RWPE2 (cell line): ENCODE results near the gene PADI1.

Experiments used
- ATAC-seq: fragments of 200-7000 bp; cut with Tn5 transposase; 3 replicates; pipeline ENCODE4 v1.9.1; 2021; ENCODE audit warnings: low read depth
- DNase-seq: peaks from one replicate; pipeline ENCODE4 v3.0.0-alpha.2; 2020; ENCODE audit warnings: low spot score
- H3K27ac ChIP-seq: fragments of 450-650 bp; 2 replicates; pipeline ENCODE4 v1.5.1; 2017; ENCODE audit warnings: mild to moderate bottlenecking; ENCODE audit not compliant: poor library complexity, severe bottlenecking
- H3K27me3 ChIP-seq: fragments of 250-450 bp; sonication (Bioruptor Pico); 2 replicates; pipeline ENCODE4 v1.5.1; 2021; ENCODE audit warnings: mild to moderate bottlenecking, moderate library complexity; ENCODE audit not compliant: insufficient read depth, poor library complexity, severe bottlenecking
- H3K36me3 ChIP-seq: fragments of 250-450 bp; sonication (Bioruptor Pico); 2 replicates; pipeline ENCODE4 v1.5.1; 2020; ENCODE audit warnings: low read depth, mild to moderate bottlenecking, moderate library complexity
- H3K4me1 ChIP-seq: fragments of 250-450 bp; sonication (Bioruptor Pico); 2 replicates; pipeline ENCODE4 v1.5.1; 2021; ENCODE audit warnings: mild to moderate bottlenecking, moderate library complexity; ENCODE audit not compliant: insufficient read depth, poor library complexity, severe bottlenecking
- H3K4me3 ChIP-seq: fragments of 250-450 bp; sonication (Bioruptor Pico); 2 replicates; pipeline ENCODE4 v1.5.1; 2021; ENCODE audit warnings: mild to moderate bottlenecking, moderate library complexity; ENCODE audit not compliant: severe bottlenecking
- H3K9me3 ChIP-seq: fragments of 250-450 bp; sonication (Bioruptor Pico); 2 replicates; pipeline ENCODE4 v1.5.1; 2021; ENCODE audit warnings: mild to moderate bottlenecking, moderate library complexity; ENCODE audit not compliant: severe bottlenecking
- TF ChIP-seq, protein P1 (sequence below): fragments of 450-650 bp; IDR thresholded peaks from one replicate; pipeline ENCODE4 v1.5.1; 2017; ENCODE audit warnings: mild to moderate bottlenecking, moderate library complexity; ENCODE audit not compliant: poor library complexity, severe bottlenecking

The PADI1 gene

DNA sequence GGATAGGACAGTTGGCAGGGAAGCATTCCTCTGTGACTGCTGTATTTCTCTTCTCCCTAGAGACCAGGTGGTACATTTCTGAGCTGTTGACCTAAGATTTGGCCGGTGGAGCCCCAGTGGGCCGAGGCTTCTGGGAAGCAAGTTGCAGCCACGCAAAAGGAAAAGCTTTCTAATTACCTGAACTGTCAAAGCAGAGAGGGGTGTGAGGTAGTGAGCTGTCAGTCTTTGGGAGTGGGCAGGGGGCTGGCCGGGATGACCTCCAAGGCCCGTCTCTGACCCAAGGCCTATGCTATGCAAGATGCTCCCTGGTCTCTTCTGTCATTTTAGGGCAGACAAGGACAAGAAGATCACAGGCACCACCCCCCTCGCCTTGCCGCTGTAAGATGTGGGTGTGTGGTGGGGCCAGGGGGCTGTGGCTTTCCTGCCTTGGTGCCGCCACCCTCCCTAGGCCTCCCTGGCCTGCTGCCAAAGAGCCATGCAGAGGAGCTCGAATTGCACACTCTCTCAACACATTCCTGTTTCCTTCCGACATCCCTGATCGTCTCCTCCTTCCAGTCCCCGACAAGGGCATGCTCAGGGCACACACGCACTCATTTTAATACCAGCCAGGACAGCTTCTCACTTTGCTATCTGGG, 7.7 kb downstream of the PADI1 start:
- H3K4me1 ChIP-seq = peaks cover 67% of the 10 kb centered on the region
- TF ChIP-seq, protein P1, sequence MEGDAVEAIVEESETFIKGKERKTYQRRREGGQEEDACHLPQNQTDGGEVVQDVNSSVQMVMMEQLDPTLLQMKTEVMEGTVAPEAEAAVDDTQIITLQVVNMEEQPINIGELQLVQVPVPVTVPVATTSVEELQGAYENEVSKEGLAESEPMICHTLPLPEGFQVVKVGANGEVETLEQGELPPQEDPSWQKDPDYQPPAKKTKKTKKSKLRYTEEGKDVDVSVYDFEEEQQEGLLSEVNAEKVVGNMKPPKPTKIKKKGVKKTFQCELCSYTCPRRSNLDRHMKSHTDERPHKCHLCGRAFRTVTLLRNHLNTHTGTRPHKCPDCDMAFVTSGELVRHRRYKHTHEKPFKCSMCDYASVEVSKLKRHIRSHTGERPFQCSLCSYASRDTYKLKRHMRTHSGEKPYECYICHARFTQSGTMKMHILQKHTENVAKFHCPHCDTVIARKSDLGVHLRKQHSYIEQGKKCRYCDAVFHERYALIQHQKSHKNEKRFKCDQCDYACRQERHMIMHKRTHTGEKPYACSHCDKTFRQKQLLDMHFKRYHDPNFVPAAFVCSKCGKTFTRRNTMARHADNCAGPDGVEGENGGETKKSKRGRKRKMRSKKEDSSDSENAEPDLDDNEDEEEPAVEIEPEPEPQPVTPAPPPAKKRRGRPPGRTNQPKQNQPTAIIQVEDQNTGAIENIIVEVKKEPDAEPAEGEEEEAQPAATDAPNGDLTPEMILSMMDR = no peak
- no peaks in the 10 kb centered on the region for H3K27me3 ChIP-seq
- no peak overlapping the region for H3K4me3 ChIP-seq
- H3K36me3 ChIP-seq = no peaks in the 10 kb centered on the region
- H3K27ac ChIP-seq = peak overlapping the region; percentile 91
- ATAC-seq (peak; percentile 20), DNase-seq (peak; percentile 84)
- H3K9me3 ChIP-seq = no peaks in the 10 kb centered on the region

DNA sequence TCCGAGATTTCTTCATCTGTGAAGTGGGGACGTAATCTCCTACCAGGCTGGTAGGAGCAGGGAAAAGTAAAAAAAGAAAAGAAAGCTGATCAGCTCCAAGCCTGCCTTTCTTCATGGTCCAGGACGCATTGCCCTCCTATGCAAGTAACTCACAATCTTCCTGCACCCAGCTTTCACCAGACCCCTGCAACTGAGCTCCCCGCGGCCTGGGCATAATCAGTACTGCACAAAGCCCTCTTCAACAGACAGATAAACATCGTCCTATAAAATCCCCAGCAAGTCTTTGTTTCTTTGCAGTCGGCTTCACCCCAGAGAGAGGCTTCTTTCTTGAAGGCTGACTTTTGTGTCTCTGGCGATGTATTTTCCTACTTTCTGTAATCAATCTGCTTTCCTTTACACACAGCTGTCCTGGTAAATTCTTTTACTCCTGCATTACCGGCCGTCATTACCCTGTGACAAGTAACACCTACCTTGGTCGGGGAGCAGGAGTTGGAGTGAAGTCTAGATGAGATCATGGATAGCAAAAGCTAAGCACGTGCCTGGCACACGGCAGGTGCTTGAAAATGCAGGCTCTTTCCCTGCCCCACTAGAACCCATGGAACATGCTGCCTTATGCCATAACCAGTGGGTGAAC, 8.3 kb downstream of the PADI1 start:
- TF ChIP-seq, protein P1 = no peak
- Histone ChIP-seq H3K27ac (peak overlapping the region; percentile 91), H3K4me1 (peaks cover 61% of the 10 kb centered on the region), H3K4me3 (no peak overlapping the region), H3K36me3 (no peaks in the 10 kb centered on the region), H3K27me3 (no peaks in the 10 kb centered on the region), H3K9me3 (no peaks in the 10 kb centered on the region)
- DNase-seq (no peak), ATAC-seq (no peak)

DNA sequence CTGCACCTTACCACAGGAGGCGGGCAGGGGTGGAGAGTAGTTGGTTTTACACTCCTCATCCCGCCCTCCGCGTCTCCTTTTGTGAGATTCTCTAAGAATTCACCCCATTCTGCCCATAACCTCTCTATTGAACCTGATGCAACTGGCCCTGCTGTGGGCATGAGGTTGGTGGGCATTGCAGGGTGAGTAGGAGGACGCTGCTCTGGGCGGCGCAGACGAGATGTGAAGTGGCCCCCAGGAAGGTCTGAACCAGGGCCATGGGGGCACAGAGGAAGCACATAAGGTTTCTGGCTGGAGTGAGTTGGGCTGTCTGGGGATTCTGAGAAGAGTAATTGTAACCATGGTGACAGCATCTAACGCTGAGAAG, 8.8 kb downstream of the PADI1 start:
- Histone ChIP-seq H3K4me3 (no peak overlapping the region), H3K27ac (peak overlapping the region; percentile 91), H3K9me3 (no peaks in the 10 kb centered on the region), H3K36me3 (no peaks in the 10 kb centered on the region), H3K27me3 (no peaks in the 10 kb centered on the region), H3K4me1 (peaks cover 58% of the 10 kb centered on the region)
- TF ChIP-seq, protein P1 = no peak
- ATAC-seq (no peak), DNase-seq (no peak)

DNA sequence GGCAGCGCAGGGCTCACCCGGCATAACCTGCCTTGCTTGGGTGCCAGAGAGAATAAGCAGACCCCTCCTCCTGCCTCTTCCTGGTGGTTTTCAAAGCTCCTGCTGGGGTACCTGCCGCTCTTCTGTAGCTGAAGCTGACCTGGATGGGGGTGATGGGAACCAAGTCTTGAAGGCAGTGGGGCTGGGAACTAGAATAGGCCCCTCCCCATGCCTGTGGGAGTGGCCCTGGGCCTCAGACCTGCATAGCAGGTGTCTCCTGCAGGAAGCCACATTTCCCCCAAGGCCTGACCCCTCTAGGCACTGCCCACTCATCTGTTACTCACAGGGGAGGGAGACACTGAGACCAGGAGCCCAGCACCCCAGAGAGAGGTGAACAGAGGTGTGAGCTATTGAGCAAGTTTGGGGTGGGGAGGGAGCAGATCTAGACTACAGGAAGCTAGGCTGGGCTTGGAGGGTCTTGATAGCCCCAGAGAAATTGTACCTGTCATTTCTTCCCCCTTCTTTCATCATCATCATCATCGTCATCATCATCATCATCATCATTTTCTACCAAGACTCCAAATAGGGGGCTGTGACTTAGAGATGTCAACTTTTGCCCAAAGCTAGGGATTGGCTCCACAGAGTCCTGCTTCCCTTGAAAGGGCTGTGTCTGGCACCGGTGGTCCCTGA, 10.1 kb downstream of the PADI1 start:
- peaks cover 46% of the 10 kb centered on the region for H3K4me1 ChIP-seq
- H3K9me3 ChIP-seq = no peaks in the 10 kb centered on the region
- H3K36me3 ChIP-seq = no peaks in the 10 kb centered on the region
- peak; percentile 87 for ATAC-seq
- no peaks in the 10 kb centered on the region for H3K27me3 ChIP-seq
- peak overlapping the region; percentile 91 for H3K27ac ChIP-seq
- peak overlapping the region; percentile 23 for H3K4me3 ChIP-seq
- TF ChIP-seq, protein P1 = no peak
- peak; percentile 89 for DNase-seq

DNA sequence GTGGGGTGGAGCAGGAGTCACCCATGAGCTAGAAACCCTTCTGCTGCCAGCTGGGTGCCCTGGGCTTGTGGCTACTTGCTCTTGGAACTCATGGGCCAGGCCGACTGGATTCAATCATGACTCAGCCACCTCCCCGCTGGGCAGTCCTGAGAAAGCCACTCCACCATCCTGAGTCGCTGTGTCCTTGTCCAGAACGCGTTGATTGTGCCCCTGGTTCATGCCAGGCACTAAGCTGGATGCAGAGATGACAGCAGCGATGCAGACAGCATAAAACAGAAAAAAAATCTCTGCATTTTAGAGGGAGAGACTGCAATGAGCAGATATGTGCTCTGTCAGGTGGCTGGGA, 10.6 kb downstream of the PADI1 start:
- H3K36me3 ChIP-seq = no peaks in the 10 kb centered on the region
- TF ChIP-seq, protein P1 = no peak
- H3K27me3 ChIP-seq = no peaks in the 10 kb centered on the region
- ATAC-seq (peak; percentile 66), DNase-seq (peak; percentile 92)
- H3K4me3 ChIP-seq = no peak overlapping the region
- H3K27ac ChIP-seq = peak overlapping the region; percentile 91
- H3K9me3 ChIP-seq = no peaks in the 10 kb centered on the region
- peaks cover 41% of the 10 kb centered on the region for H3K4me1 ChIP-seq
